IMR-90 (cell line): Measurements from ENCODE around the gene TOPORS. TPM values are rescaled to one million over a fixed set of nuclear protein-coding genes. Genes with fewer than 3 reads are reported as not detected.

Experiments used
- ATAC-seq: fragments of 200-7000 bp; cut with Tn5 transposase; 2 replicates; pipeline ENCODE4 v1.9.1; 2020; ENCODE audit warnings: low read depth, mild to moderate bottlenecking, moderate library complexity
- BruUV-seq: library from RNA; stranded (reverse); fragments of 400-500 nt; replicated peaks from 2 replicates; lab custom pipeline; 2021; lab: Mats Ljungman, UMichigan
- CTCF ChIA-PET: fragments of 300-600 bp; formaldehyde crosslinking; extraction: SDS; loops from one replicate; lab custom pipeline; 2021; ENCODE audit warnings: antibody characterized with exemption; lab: Yijun Ruan, JAX
- POLR2A ChIA-PET: fragments of 300-600 bp; sonication (Branson Sonifier 250); formaldehyde crosslinking; loops from one replicate; lab custom pipeline; 2022; ENCODE audit warnings: antibody characterized with exemption; ENCODE audit not compliant: unreplicated experiment; lab: Charles Lee
- DNase-seq: peaks from one replicate; pipeline ENCODE4 v3.0.0; 2013
- H2AFZ ChIP-seq: replicated peaks from 2 replicates; pipeline ENCODE3; 2013; ENCODE audit warnings: low read length, mild to moderate bottlenecking; ENCODE audit not compliant: poor library complexity
- H2AK5ac ChIP-seq: 2 replicates; pipeline ENCODE4 v1.6.1; 2013; ENCODE audit warnings: low read depth, low read length, inconsistent platforms
- H2AK9ac ChIP-seq: replicated peaks from 2 replicates; pipeline ENCODE3; 2013; ENCODE audit warnings: mild to moderate bottlenecking, low read depth, low read length, moderate library complexity; ENCODE audit not compliant: poor library complexity
- H2BK120ac ChIP-seq: 2 replicates; pipeline ENCODE4 v1.6.1; 2013; ENCODE audit warnings: low read depth, low read length, inconsistent platforms
- H2BK15ac ChIP-seq: 3 replicates; pipeline ENCODE4 v1.6.1; 2013; ENCODE audit warnings: low read depth, low read length, inconsistent platforms
- H2BK20ac ChIP-seq: 2 replicates; pipeline ENCODE4 v1.6.1; 2013; ENCODE audit warnings: low read depth, mild to moderate bottlenecking, inconsistent platforms, low read length, moderate library complexity
- H2BK5ac ChIP-seq: 2 replicates; pipeline ENCODE4 v1.6.1; 2013; ENCODE audit warnings: mild to moderate bottlenecking, low read depth, low read length, inconsistent platforms; ENCODE audit not compliant: poor library complexity, severe bottlenecking
- H3K14ac ChIP-seq: replicated peaks from 2 replicates; pipeline ENCODE4 v1.6.1; 2013; ENCODE audit warnings: low read depth, low read length, inconsistent platforms
- H3K18ac ChIP-seq: 2 replicates; pipeline ENCODE4 v1.6.1; 2013; ENCODE audit warnings: low read depth, low read length, control low read depth
- H3K23ac ChIP-seq: 2 replicates; pipeline ENCODE4 v1.6.1; 2013; ENCODE audit warnings: low read depth, low read length, inconsistent platforms
- H3K27ac ChIP-seq: 2 replicates; pipeline ENCODE4 v1.5.1; 2013; ENCODE audit warnings: mild to moderate bottlenecking, control low read depth, low read length; ENCODE audit not compliant: insufficient read depth
- H3K27me3 ChIP-seq: 2 replicates; pipeline ENCODE4 v1.6.1; 2013; ENCODE audit warnings: low read length; ENCODE audit not compliant: control insufficient read depth, insufficient read depth
- H3K36me3 ChIP-seq: 2 replicates; pipeline ENCODE4 v1.6.1; 2013; ENCODE audit warnings: low read length, mixed read lengths; ENCODE audit not compliant: control insufficient read depth, insufficient read depth
- H3K4ac ChIP-seq: 2 replicates; pipeline ENCODE4 v1.6.1; 2013; ENCODE audit warnings: low read depth, low read length, inconsistent platforms
- H3K4me1 ChIP-seq: 2 replicates; pipeline ENCODE4 v1.6.1; 2013; ENCODE audit warnings: low read length, mixed read lengths; ENCODE audit not compliant: control insufficient read depth, insufficient read depth
- H3K4me2 ChIP-seq: 2 replicates; pipeline ENCODE4 v1.6.1; 2013; ENCODE audit warnings: low read depth, mild to moderate bottlenecking, control low read depth, low read length, moderate library complexity
- H3K4me3 ChIP-seq: 2 replicates; pipeline ENCODE4 v1.5.1; 2013; ENCODE audit warnings: low read depth, mild to moderate bottlenecking, control low read depth, low read length, moderate library complexity; ENCODE audit not compliant: insufficient read depth
- H3K56ac ChIP-seq: 2 replicates; pipeline ENCODE4 v1.6.1; 2013; ENCODE audit warnings: low read length, inconsistent platforms; ENCODE audit not compliant: insufficient read depth; ENCODE audit errors: extremely low read depth
- H3K79me1 ChIP-seq, 2 experiments: 2 replicates each; pipeline ENCODE4 v1.6.1; 2013; ENCODE audit warnings: low read length in 2 of 2, inconsistent platforms in 1 of 2, low read depth in 1 of 2
- H3K9ac ChIP-seq: 2 replicates; pipeline ENCODE4 v1.6.1; 2013; ENCODE audit warnings: low read depth, low read length, control low read depth
- H3K9me1 ChIP-seq: 2 replicates; pipeline ENCODE4 v1.6.1; 2013; ENCODE audit warnings: low read length, inconsistent platforms; ENCODE audit not compliant: insufficient read depth
- H3K9me3 ChIP-seq: 2 replicates; pipeline ENCODE4 v1.6.1; 2013; ENCODE audit warnings: low read length; ENCODE audit not compliant: control insufficient read depth, insufficient read depth
- H4K20me1 ChIP-seq: 2 replicates; pipeline ENCODE4 v1.6.1; 2013; ENCODE audit warnings: low read length, inconsistent platforms; ENCODE audit not compliant: insufficient read depth
- H4K5ac ChIP-seq: 2 replicates; pipeline ENCODE4 v1.6.1; 2013; ENCODE audit warnings: mild to moderate bottlenecking, low read depth, low read length, control low read depth
- H4K8ac ChIP-seq, 2 experiments: 2 replicates each; pipeline ENCODE4 v1.6.1; 2013; ENCODE audit warnings: low read depth in 2 of 2, low read length in 2 of 2, control low read depth in 1 of 2, inconsistent platforms in 1 of 2
- H4K91ac ChIP-seq: 2 replicates; pipeline ENCODE4 v1.6.1; 2013; ENCODE audit warnings: low read depth, low read length, inconsistent platforms; ENCODE audit not compliant: insufficient read depth
- CEBPB ChIP-seq: IDR thresholded peaks from 2 replicates; pipeline ENCODE4 v1.6.1; 2012; ENCODE audit warnings: low read depth, low read length, improper control_type of control experiment
- CHD1 ChIP-seq: IDR thresholded peaks from 2 replicates; pipeline ENCODE4 v1.6.1; 2012; ENCODE audit warnings: low read depth, low read length, improper control_type of control experiment
- MXI1 ChIP-seq: IDR thresholded peaks from 2 replicates; pipeline ENCODE4 v1.6.1; 2012; ENCODE audit warnings: low read depth, mild to moderate bottlenecking, low read length, moderate library complexity, borderline replicate concordance
- NFE2L2 ChIP-seq: fragments of 150-350 bp; IDR thresholded peaks from 2 replicates; pipeline ENCODE4 v1.6.1; 2016; ENCODE audit warnings: low read depth, mild to moderate bottlenecking, low read length
- RAD21 ChIP-seq: IDR thresholded peaks from 2 replicates; pipeline ENCODE4 v1.6.1; 2012; ENCODE audit warnings: low read length, improper control_type of control experiment
- RFX5 ChIP-seq: IDR thresholded peaks from 2 replicates; pipeline ENCODE4 v1.8.0; 2012; ENCODE audit warnings: low read depth, mild to moderate bottlenecking, low read length, moderate library complexity
- USF2 ChIP-seq: fragments of 150-350 bp; IDR thresholded peaks from 2 replicates; pipeline ENCODE4 v1.6.1; 2017; ENCODE audit warnings: mild to moderate bottlenecking, antibody characterized with exemption, low read length, low read depth
- WGBS, 2 experiments: methylation state at CpG; one replicate each; pipeline versions ENCODE4 v1.1.5 to v1.1.7; 2013; ENCODE audit warnings: missing lambda C conversion rate in 2 of 2; ENCODE audit not compliant: insufficient read length in 1 of 2; ENCODE audit errors: extremely low coverage in 2 of 2; 5-methylcytosine and 5-hydroxymethylcytosine counted together
- dilution Hi-C: fragments of 300-500 bp; cut with HindIII; formaldehyde crosslinking; loops from one replicate; pipeline ENCODE4 v1.14.3; 2018; ENCODE audit warnings: low sequenced_read_pairs; ENCODE audit not compliant: unreplicated experiment
- in situ Hi-C: fragments of 300-500 bp; cut with MboI; formaldehyde crosslinking; loops from 3 replicates; pipeline ENCODE4 v1.14.3; 2019; ENCODE audit warnings: low sequenced_read_pairs, inconsistent platforms, mixed read lengths
- intact Hi-C: fragments of 100-400 bp; cut with micrococcal nuclease; formaldehyde crosslinking; loops from 2 replicates; pipeline ENCODE4 v1.10.0; 2022
- polyA plus RNA-seq, 3 experiments: library from polyadenylated mRNA; depleted of rRNA; stranded (reverse); fragments of >200 nt; gene quantifications; 2 replicates each; pipeline ENCODE4 v1.2.3, GENCODE V29; 2012; ENCODE audit warnings: low replicate concordance in 1 of 3
- total RNA-seq: library from RNA; depleted of rRNA; stranded (reverse); fragments of >200 nt; gene quantifications from 2 replicates; pipeline ENCODE4 v1.2.3, GENCODE V29; 2012
- TF ChIP-seq, protein P1 (sequence below): fragments of 150-350 bp; IDR thresholded peaks from 2 replicates; pipeline ENCODE4 v1.6.1; 2016; ENCODE audit warnings: low read depth, mild to moderate bottlenecking, low read length, moderate library complexity, borderline replicate concordance

The TOPORS gene
- total and polyA plus RNA-seq, 2 of the 4 experiments (the other 2 are of a cell fraction), result 7.4 to 27.8 TPM

DNA sequence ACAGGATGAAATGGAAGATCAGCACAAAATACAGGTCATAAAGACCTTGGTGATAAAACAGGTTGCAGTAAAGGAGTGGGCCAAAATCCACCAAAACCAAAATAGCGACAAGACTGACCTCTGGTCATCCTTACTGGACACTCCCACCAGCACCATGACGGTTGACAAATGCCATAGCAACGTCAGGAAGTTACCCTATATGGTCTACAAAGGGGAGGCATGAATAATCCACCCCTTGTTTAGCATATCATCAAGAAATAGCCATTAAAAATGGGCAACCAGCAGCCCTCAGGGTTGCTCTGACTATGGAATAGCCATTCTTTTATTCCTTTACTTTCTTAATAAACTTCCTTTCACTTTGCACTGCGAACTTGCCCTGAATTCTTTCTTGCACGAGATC, 26.6 kb upstream of the TOPORS start:
- dilution Hi-C loops, result no loop called here
- Histone ChIP-seq H2BK120ac (no peak overlapping the region), H3K9me3 (no peaks in the 10 kb centered on the region), H3K36me3 (no peaks in the 10 kb centered on the region), H4K91ac (no peak overlapping the region), H3K14ac (no peak overlapping the region), H3K56ac (no peak overlapping the region), H3K9ac (no peak overlapping the region), H3K9me1 (no peaks in the 10 kb centered on the region), H3K27ac (no peak overlapping the region), H2BK5ac (no peak overlapping the region), H3K79me1 (no peaks in the 10 kb centered on the region), H3K27me3 (no peaks in the 10 kb centered on the region; the same call in 1 of the 2 replicates), H3K4me3 (no peak overlapping the region), H4K20me1 (no peaks in the 10 kb centered on the region), H3K4ac (no peak overlapping the region), H4K5ac (no peak overlapping the region), H3K4me2 (peak overlapping the region; percentile 67; the same call in 1 of the 2 replicates), H2AK9ac (no peak overlapping the region), H4K8ac (no peak overlapping the region), H3K18ac (no peak overlapping the region), H3K23ac (no peak overlapping the region), H2AFZ (no peak overlapping the region), H2AK5ac (no peak overlapping the region), H3K4me1 (0 out of 2 replicates have a peak, but pooled peaks cover 3% of the 10 kb centered on the region), H2BK20ac (no peak overlapping the region), H2BK15ac (no peak overlapping the region)
- no CpG with 5 or more reads among the region's 5 CpGs for WGBS, 2 experiments
- CTCF ChIA-PET, result interaction anchor here (0.7 to 11.5 kb wide), 13 partner anchors 12 to 398 kb away, joined by 3 to 189 read pairs (median 4); partner anchors contain the start of gene ACO1
- no TSS peak for BruUV-seq
- POLR2A ChIA-PET, result no interaction called here
- in situ Hi-C loops, result loop anchor here (5.0 kb wide), 1 partner anchor 197 kb away; the partner anchor contains the start of gene ACO1
- TF ChIP-seq RFX5 (no peak), MXI1 (no peak), CEBPB (no peak), NFE2L2 (no peak), USF2 (no peak), CHD1 (no peak), RAD21 (no peak)
- TF ChIP-seq, protein P1, sequence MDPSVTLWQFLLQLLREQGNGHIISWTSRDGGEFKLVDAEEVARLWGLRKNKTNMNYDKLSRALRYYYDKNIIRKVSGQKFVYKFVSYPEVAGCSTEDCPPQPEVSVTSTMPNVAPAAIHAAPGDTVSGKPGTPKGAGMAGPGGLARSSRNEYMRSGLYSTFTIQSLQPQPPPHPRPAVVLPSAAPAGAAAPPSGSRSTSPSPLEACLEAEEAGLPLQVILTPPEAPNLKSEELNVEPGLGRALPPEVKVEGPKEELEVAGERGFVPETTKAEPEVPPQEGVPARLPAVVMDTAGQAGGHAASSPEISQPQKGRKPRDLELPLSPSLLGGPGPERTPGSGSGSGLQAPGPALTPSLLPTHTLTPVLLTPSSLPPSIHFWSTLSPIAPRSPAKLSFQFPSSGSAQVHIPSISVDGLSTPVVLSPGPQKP, result no peak
- ATAC-seq, result no peak
- intact Hi-C loops, result loop anchor here (1.0 kb wide), 1 partner anchor 200 kb away; no protein-coding TSS in a partner anchor
- DNase-seq, result no peak
